KMS-11 (cell line): ENCODE results near the gene CAMK1G.

Source experiments
- H2AFZ ChIP-seq: fragments of 200-600 bp; sonication (generic); 2 replicates; pipeline ENCODE4 v1.6.1; 2016; ENCODE audit warnings: antibody characterized with exemption, mixed run types, low read depth
- H3K27ac ChIP-seq: fragments of 200-600 bp; sonication (generic); 2 replicates; pipeline ENCODE4 v1.6.1; 2016; ENCODE audit warnings: mild to moderate bottlenecking, mixed run types
- H3K27me3 ChIP-seq: fragments of 200-600 bp; sonication (generic); 2 replicates; pipeline ENCODE4 v1.6.1; 2017; ENCODE audit warnings: mild to moderate bottlenecking, low read depth, mixed run types, moderate library complexity; ENCODE audit not compliant: insufficient read depth
- H3K36me3 ChIP-seq: fragments of 200-600 bp; sonication (generic); 2 replicates; pipeline ENCODE4 v1.6.1; 2017; ENCODE audit warnings: mild to moderate bottlenecking, mixed run types; ENCODE audit not compliant: insufficient read depth
- H3K4me1 ChIP-seq: fragments of 200-600 bp; sonication (generic); 2 replicates; pipeline ENCODE4 v1.6.1; 2016; ENCODE audit warnings: mild to moderate bottlenecking, low read depth, mixed run types; ENCODE audit not compliant: poor library complexity, severe bottlenecking
- H3K4me2 ChIP-seq: fragments of 200-600 bp; sonication (generic); 2 replicates; pipeline ENCODE4 v1.7.0; 2016; ENCODE audit warnings: mild to moderate bottlenecking, mixed run types
- H3K4me3 ChIP-seq: fragments of 200-600 bp; sonication (generic); IDR thresholded peaks from 2 replicates; pipeline ENCODE4 v1.6.1; 2017; ENCODE audit warnings: low read depth, low read length, mixed read lengths; ENCODE audit not compliant: insufficient read depth
- H3K79me2 ChIP-seq: fragments of 200-600 bp; sonication (generic); 2 replicates; pipeline ENCODE4 v1.6.1; 2016; ENCODE audit warnings: low read depth, mixed run types; ENCODE audit not compliant: insufficient read depth
- H3K9ac ChIP-seq: fragments of 200-600 bp; sonication (generic); 2 replicates; pipeline ENCODE4 v1.6.1; 2016; ENCODE audit warnings: mild to moderate bottlenecking, mixed run types
- H4K20me1 ChIP-seq: fragments of 200-600 bp; sonication (generic); 2 replicates; pipeline ENCODE4 v1.6.1; 2016; ENCODE audit warnings: mild to moderate bottlenecking, mixed run types; ENCODE audit not compliant: insufficient read depth
- CTCF ChIP-seq: fragments of 200-600 bp; sonication (generic); conservative IDR thresholded peaks from 2 replicates; pipeline ENCODE4 v1.6.1; 2017; ENCODE audit warnings: low read depth, mild to moderate bottlenecking, antibody characterized with exemption, low read length, moderate library complexity, mixed read lengths

Gene CAMK1G

GRCh38 chr1:209662879-209663327 lies 79.4 kb downstream of the CAMK1G start:
- H3K36me3 ChIP-seq = no peaks in the 10 kb centered on the region
- H3K4me1 ChIP-seq = no peaks in the 10 kb centered on the region
- H3K4me3 ChIP-seq = no peak overlapping the region
- no peaks in the 10 kb centered on the region for H3K27me3 ChIP-seq
- no peak overlapping the region for H3K9ac ChIP-seq
- no peaks in the 10 kb centered on the region for H3K79me2 ChIP-seq
- no peak for TF ChIP-seq CTCF
- H4K20me1 ChIP-seq = no peaks in the 10 kb centered on the region
- H3K27ac ChIP-seq = no peak overlapping the region
- no peak overlapping the region for H2AFZ ChIP-seq
- H3K4me2 ChIP-seq = no peak overlapping the region
